Neural progenitor cell (in vitro differentiated cells): ENCODE results near the gene TXNDC11. TPM values are rescaled to one million over a fixed set of nuclear protein-coding genes. Genes with fewer than 3 reads are reported as not detected.

Experiments
- DNase-seq: peaks from one replicate; pipeline ENCODE4 v3.0.0-alpha.2; 2016; ENCODE audit warnings: low spot score
- H2AFZ ChIP-seq: fragments of 200-600 bp; sonication (generic); replicated peaks from 2 replicates; pipeline ENCODE4 v1.6.1; 2016; ENCODE audit warnings: antibody characterized with exemption
- H3F3A ChIP-seq: fragments of 200-600 bp; sonication (generic); 2 replicates; pipeline ENCODE4 v1.6.1; 2016; ENCODE audit warnings: antibody characterized with exemption, low read depth
- H3K27ac ChIP-seq: fragments of 200-600 bp; sonication (generic); 2 replicates; pipeline ENCODE4 v1.5.1; 2016; ENCODE audit warnings: mild to moderate bottlenecking
- H3K27me3 ChIP-seq: fragments of 200-600 bp; sonication (generic); 2 replicates; pipeline ENCODE4 v1.6.1; 2016; ENCODE audit warnings: mild to moderate bottlenecking, moderate library complexity
- H3K36me3 ChIP-seq: fragments of 200-600 bp; sonication (generic); 2 replicates; pipeline ENCODE4 v1.5.1; 2016
- H3K4me1 ChIP-seq: fragments of 200-600 bp; sonication (generic); 2 replicates; pipeline ENCODE4 v1.6.1; 2016; ENCODE audit warnings: mixed run types
- H3K4me2 ChIP-seq: fragments of 200-600 bp; sonication (generic); 2 replicates; pipeline ENCODE4 v1.6.1; 2016
- H3K4me3 ChIP-seq: fragments of 200-600 bp; sonication (generic); 2 replicates; pipeline ENCODE4 v1.5.1; 2016
- H3K79me2 ChIP-seq: fragments of 200-600 bp; sonication (generic); 2 replicates; pipeline ENCODE4 v1.6.1; 2016; ENCODE audit warnings: low read depth
- H3K9ac ChIP-seq: fragments of 200-600 bp; sonication (generic); 2 replicates; pipeline ENCODE4 v1.6.1; 2016
- H3K9me3 ChIP-seq: fragments of 200-600 bp; sonication (generic); 2 replicates; pipeline ENCODE4 v1.5.1; 2016; ENCODE audit warnings: low read depth
- H4K20me1 ChIP-seq: fragments of 200-600 bp; sonication (generic); 2 replicates; pipeline ENCODE4 v1.6.1; 2016; ENCODE audit warnings: low read depth
- H3K27ac Mint-ChIP-seq: 3 replicates; pipeline ENCODE4 v1.8.0; 2021; ENCODE audit warnings: mixed read lengths
- H3K27me3 Mint-ChIP-seq: 2 replicates; pipeline ENCODE4 v1.8.0; 2022; ENCODE audit warnings: low read depth, mild to moderate bottlenecking, inconsistent platforms, moderate library complexity, mixed read lengths; ENCODE audit not compliant: insufficient read depth
- H3K36me3 Mint-ChIP-seq: 3 replicates; pipeline ENCODE4 v1.8.0; 2021; ENCODE audit warnings: mixed read lengths
- H3K4me1 Mint-ChIP-seq: 3 replicates; pipeline ENCODE4 v1.8.0; 2021; ENCODE audit warnings: mixed read lengths
- H3K4me3 Mint-ChIP-seq: 3 replicates; pipeline ENCODE4 v1.8.0; 2021; ENCODE audit warnings: mild to moderate bottlenecking, moderate library complexity, mixed read lengths
- H3K9me3 Mint-ChIP-seq: 3 replicates; pipeline ENCODE4 v1.8.0; 2020; ENCODE audit warnings: mixed read lengths
- CTCF ChIP-seq: fragments of 200-600 bp; sonication (generic); IDR thresholded peaks from 2 replicates; pipeline ENCODE4 v1.5.1; 2017; ENCODE audit warnings: antibody characterized with exemption, mild to moderate bottlenecking
- EZH2 ChIP-seq: fragments of 200-600 bp; sonication (generic); IDR thresholded peaks from 2 replicates; pipeline ENCODE4 v1.6.1; 2017; ENCODE audit warnings: antibody characterized with exemption, mild to moderate bottlenecking, moderate library complexity
- EZH2phosphoT487 ChIP-seq: fragments of 200-600 bp; sonication (generic); IDR thresholded peaks from 2 replicates; pipeline ENCODE4 v1.6.1; 2017; ENCODE audit warnings: antibody characterized with exemption
- total RNA-seq: library from RNA; depleted of rRNA; stranded (reverse); fragments of >200 nt; gene quantifications from 2 replicates; pipeline ENCODE4 v1.2.3, GENCODE V29; 2015; ENCODE audit warnings: low replicate concordance

Gene TXNDC11
- total RNA-seq, 1 donor from 2014 or later, result 7.4 TPM

- Histone ChIP-seq H3K9me3 (no peaks in the 10 kb centered on the region), H3K4me3 (no peak overlapping the region), H3K27ac (no peak overlapping the region), H3K79me2 (no peaks in the 10 kb centered on the region), H3K27me3 (no peaks in the 10 kb centered on the region), H2AFZ (no peak overlapping the region), H4K20me1 (no peaks in the 10 kb centered on the region), H3K36me3 (peaks cover 19% of the 10 kb centered on the region), H3K9ac (no peak overlapping the region), H3K4me1 (no peaks in the 10 kb centered on the region), H3F3A (peaks cover 3% of the 10 kb centered on the region), H3K4me2 (no peak overlapping the region)
- DNase-seq, result no peak
- Mint-ChIP-seq H3K9me3 (no peaks in the 10 kb centered on the region), H3K27me3 (no peaks in the 10 kb centered on the region), H3K4me1 (no peaks in the 10 kb centered on the region), H3K36me3 (peaks cover 27% of the 10 kb centered on the region), H3K4me3 (no peak overlapping the region), H3K27ac (no peak overlapping the region)
- TF ChIP-seq EZH2phosphoT487 (no peak), EZH2 (no peak), CTCF (no peak)
Observed at GRCh38 chr16:11752856-11753255, 10.2 kb upstream of the TXNDC11 start.

- Histone ChIP-seq H3K36me3 (peaks cover 16% of the 10 kb centered on the region), H3K79me2 (no peaks in the 10 kb centered on the region), H3K9me3 (no peaks in the 10 kb centered on the region), H3K4me2 (no peak overlapping the region), H3K4me3 (no peak overlapping the region), H3F3A (peaks cover 3% of the 10 kb centered on the region), H3K4me1 (no peaks in the 10 kb centered on the region), H3K27me3 (no peaks in the 10 kb centered on the region), H3K9ac (no peak overlapping the region), H3K27ac (no peak overlapping the region), H2AFZ (no peak overlapping the region), H4K20me1 (no peaks in the 10 kb centered on the region)
- H3K27me3 Mint-ChIP-seq, result no peaks in the 10 kb centered on the region
- DNase-seq, result no peak
- H3K9me3 Mint-ChIP-seq, result no peaks in the 10 kb centered on the region
- H3K36me3 Mint-ChIP-seq, result peaks cover 17% of the 10 kb centered on the region
- TF ChIP-seq CTCF, result no peak
- no peak for TF ChIP-seq EZH2phosphoT487
- TF ChIP-seq EZH2, result no peak
- no peak overlapping the region for H3K4me3 Mint-ChIP-seq
- no peak overlapping the region for H3K27ac Mint-ChIP-seq
- H3K4me1 Mint-ChIP-seq, result no peaks in the 10 kb centered on the region
Observed at GRCh38 chr16:11750056-11750455, 7.4 kb upstream of the TXNDC11 start.

- Histone ChIP-seq H3K9me3 (no peaks in the 10 kb centered on the region), H3K4me2 (no peak overlapping the region), H3K9ac (no peak overlapping the region), H3K27me3 (no peaks in the 10 kb centered on the region), H3K79me2 (no peaks in the 10 kb centered on the region), H4K20me1 (no peaks in the 10 kb centered on the region), H3K4me3 (no peak overlapping the region), H3K4me1 (no peaks in the 10 kb centered on the region), H3F3A (peaks cover 12% of the 10 kb centered on the region), H2AFZ (no peak overlapping the region), H3K36me3 (peaks cover 16% of the 10 kb centered on the region), H3K27ac (peak overlapping the region; percentile 1)
- Mint-ChIP-seq H3K27ac (no peak overlapping the region), H3K4me3 (no peak overlapping the region), H3K9me3 (no peaks in the 10 kb centered on the region), H3K36me3 (peaks cover 15% of the 10 kb centered on the region), H3K4me1 (peaks cover under 1% of the 10 kb centered on the region), H3K27me3 (peaks cover 2% of the 10 kb centered on the region)
- TF ChIP-seq EZH2phosphoT487 (no peak), CTCF (no peak), EZH2 (no peak)
- DNase-seq, result no peak
Observed at GRCh38 chr16:11748404-11749254, 6.0 kb upstream of the TXNDC11 start.
